Gastrocnemius medialis (tissue), 4 donors: ENCODE results near the gene AFAP1.

Experiments
- POLR2A ChIP-seq, 2 donors: fragments of 450-650 bp; IDR thresholded peaks; one replicate each; pipeline ENCODE4 v1.6.1; 2017; ENCODE audit warnings: antibody characterized with exemption in 2 of 2, mild to moderate bottlenecking in 2 of 2, moderate library complexity in 2 of 2
- TF ChIP-seq, protein P1 (sequence below), 5 experiments: fragments of 450-650 bp in 3 of 5; fragments of 200-600 bp in 2 of 5; sonication (generic) in 2 of 5; IDR thresholded peaks in 4 of 5; conservative IDR thresholded peaks in 1 of 5; 1 replicate in 4 of 5; 2 replicates in 1 of 5; pipeline ENCODE4 v1.5.1; 2016 to 2019; ENCODE audit warnings: antibody characterized with exemption in 5 of 5, mild to moderate bottlenecking in 3 of 5, moderate library complexity in 3 of 5

DNA sequence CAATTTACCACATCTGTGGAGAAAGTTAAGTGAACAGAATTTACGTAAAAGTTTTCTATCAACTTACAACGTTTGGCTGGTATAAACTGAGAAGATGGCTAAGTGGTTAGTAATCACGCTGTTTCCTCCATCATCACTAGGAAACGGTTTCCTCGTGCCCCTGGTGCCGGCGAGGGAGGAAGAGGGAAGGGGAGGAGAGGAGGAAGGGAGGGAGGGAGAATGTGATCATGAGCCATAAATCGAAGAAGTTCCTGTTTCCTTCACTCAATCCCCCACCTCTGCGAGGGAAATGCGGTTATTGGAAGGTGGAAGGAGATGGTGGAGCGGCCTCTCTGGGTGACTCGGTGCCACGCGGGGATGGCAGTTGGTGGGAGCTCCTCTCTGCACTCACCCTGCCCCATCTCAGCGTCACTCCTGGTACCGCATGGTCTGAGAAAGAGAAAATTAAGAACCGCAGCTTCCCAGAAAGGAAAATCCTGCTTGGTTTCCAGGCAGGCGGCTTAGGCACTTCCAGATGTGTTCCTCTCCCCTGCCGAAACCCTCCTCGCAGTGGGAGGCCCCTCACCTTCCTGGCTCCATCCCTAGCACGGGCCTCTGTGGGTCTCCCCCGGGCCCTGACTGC is 216.8 kb downstream of the AFAP1 start:
- TF ChIP-seq, protein P1, sequence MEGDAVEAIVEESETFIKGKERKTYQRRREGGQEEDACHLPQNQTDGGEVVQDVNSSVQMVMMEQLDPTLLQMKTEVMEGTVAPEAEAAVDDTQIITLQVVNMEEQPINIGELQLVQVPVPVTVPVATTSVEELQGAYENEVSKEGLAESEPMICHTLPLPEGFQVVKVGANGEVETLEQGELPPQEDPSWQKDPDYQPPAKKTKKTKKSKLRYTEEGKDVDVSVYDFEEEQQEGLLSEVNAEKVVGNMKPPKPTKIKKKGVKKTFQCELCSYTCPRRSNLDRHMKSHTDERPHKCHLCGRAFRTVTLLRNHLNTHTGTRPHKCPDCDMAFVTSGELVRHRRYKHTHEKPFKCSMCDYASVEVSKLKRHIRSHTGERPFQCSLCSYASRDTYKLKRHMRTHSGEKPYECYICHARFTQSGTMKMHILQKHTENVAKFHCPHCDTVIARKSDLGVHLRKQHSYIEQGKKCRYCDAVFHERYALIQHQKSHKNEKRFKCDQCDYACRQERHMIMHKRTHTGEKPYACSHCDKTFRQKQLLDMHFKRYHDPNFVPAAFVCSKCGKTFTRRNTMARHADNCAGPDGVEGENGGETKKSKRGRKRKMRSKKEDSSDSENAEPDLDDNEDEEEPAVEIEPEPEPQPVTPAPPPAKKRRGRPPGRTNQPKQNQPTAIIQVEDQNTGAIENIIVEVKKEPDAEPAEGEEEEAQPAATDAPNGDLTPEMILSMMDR (IDR thresholded peaks at IDR 0.05 in 4 of 5, conservative IDR thresholded peaks at IDR 0.05 in 1 of 5), result no peak
- TF ChIP-seq POLR2A (IDR thresholded peaks at IDR 0.05), result no peak
